Naive thymus-derived CD8-positive, alpha-beta T cell (primary cell): ENCODE data around the gene FGD2. TPM values are rescaled to one million over a fixed set of nuclear protein-coding genes. Genes with fewer than 3 reads are reported as not detected.

Experiments used
- polyA plus RNA-seq, 3 donors: library from polyadenylated mRNA; unstranded; fragments of 300-500 nt; fragmentation: Illumina TruSeq; gene quantifications; one replicate each; pipeline ENCODE4 v1.2.3, GENCODE V29; 2021
- total RNA-seq, 8 experiments: library from RNA in 2 of 8; stranded (reverse) in 2 of 8; gene quantifications; one replicate each; pipeline ENCODE4 v1.2.3 and lab custom pipeline; 2021 to 2026

FGD2 gene
- total and polyA plus RNA-seq, 5 experiments from 2014 or later, result 0.25 to 7.4 (median 7.2) TPM; not detected in 2

Other genes with a start within 250 kb of the FGD2 start
- under 1 TPM; 0.57 to 0.85 TPM for gene CPNE5, start 166.2 kb upstream of the FGD2 start, total RNA-seq
- gene CPNE5, start 166.2 kb upstream of the FGD2 start, polyA plus RNA-seq, result under 1 TPM; 0.14 to 0.33 (median 0.26) TPM
- gene PPIL1, start 130.9 kb upstream of the FGD2 start, total RNA-seq, result 10 to 100 TPM; 10.3 to 11.5 TPM
- gene PPIL1, start 130.9 kb upstream of the FGD2 start, polyA plus RNA-seq, result 10 to 100 TPM; 27.1 to 34.2 (median 27.6) TPM
- gene C6orf89, start 119.7 kb upstream of the FGD2 start, total RNA-seq, result 10 to 100 TPM; 41.9 to 44.9 TPM
- gene C6orf89, start 119.7 kb upstream of the FGD2 start, polyA plus RNA-seq, result 10 to 100 TPM; 37.4 to 44.4 (median 40.1) TPM
- gene PI16, start 50.9 kb upstream of the FGD2 start, total RNA-seq, result 1 to 10 TPM in 1 of 2 experiments, under 1 TPM in 1; 0.65 to 1.1 TPM
- gene PI16, start 50.9 kb upstream of the FGD2 start, polyA plus RNA-seq, result 1 to 10 TPM; 1.2 to 6.4 (median 3.5) TPM
- 100 to 1,000 TPM; 137 to 143 TPM for gene MTCH1, start 19.5 kb upstream of the FGD2 start, total RNA-seq
- gene MTCH1, start 19.5 kb upstream of the FGD2 start, polyA plus RNA-seq, result 10 to 100 TPM; 63.2 to 78.3 (median 74.8) TPM
- gene PIM1, start 164.5 kb downstream of the FGD2 start, total RNA-seq, result 10 to 100 TPM; 79.3 to 80.5 TPM
- 100 to 1,000 TPM; 106 to 196 (median 182) TPM for gene PIM1, start 164.5 kb downstream of the FGD2 start, polyA plus RNA-seq